Endothelial cell of umbilical vein (primary cell): ENCODE measurements around the gene FOXRED1. TPM values are rescaled to one million over a fixed set of nuclear protein-coding genes. Genes with fewer than 3 reads are reported as not detected.

Experiments
- BruUV-seq: library from RNA; stranded (reverse); fragments of 400-500 nt; replicated peaks from 2 replicates; lab custom pipeline; 2021; lab: Mats Ljungman, UMichigan
- CTCF ChIA-PET: fragments of 300-600, 350-600 bp; sonication (Branson Sonifier 250); formaldehyde crosslinking; loops from one replicate; lab custom pipeline; 2021; ENCODE audit warnings: antibody characterized with exemption, inconsistent platforms; lab: Charles Lee
- POLR2A ChIA-PET: fragments of 300-600, 350-600 bp; sonication (Branson Sonifier 250); formaldehyde crosslinking; loops from one replicate; lab custom pipeline; 2021; ENCODE audit warnings: antibody characterized with exemption, inconsistent platforms; lab: Charles Lee
- DNase-seq: peaks from one replicate; pipeline ENCODE4 v3.0.0-alpha.2; 2011; ENCODE audit warnings: low read depth, low spot score
- FAIRE-seq: peaks from 2 replicates; lab custom pipeline; 2011; peaks lifted over from hg19 to GRCh38; lab: Jason Lieb, UNC
- H2AFZ ChIP-seq: 2 replicates; pipeline ENCODE4 v1.6.0; 2012; ENCODE audit warnings: low read depth, low read length, control low read depth, inconsistent platforms
- H3K27ac ChIP-seq: 2 replicates; pipeline ENCODE4 v1.5.1; 2011; ENCODE audit warnings: low read depth, mild to moderate bottlenecking, control low read depth, low read length, moderate library complexity; ENCODE audit not compliant: insufficient read depth
- H3K27me3 ChIP-seq, 2 experiments: 2 replicates each; pipeline versions ENCODE4 v1.6.0 to v1.6.1; 2011; ENCODE audit warnings: low read length in 2 of 2, mixed read lengths in 1 of 2; ENCODE audit not compliant: control insufficient read depth in 2 of 2, insufficient read depth in 2 of 2
- H3K36me3 ChIP-seq, 2 experiments: 2 replicates in 1 of 2; 3 replicates in 1 of 2; pipeline ENCODE4 v1.5.1; 2011; ENCODE audit warnings: low read length in 2 of 2, mild to moderate bottlenecking in 1 of 2, moderate library complexity in 1 of 2; ENCODE audit not compliant: control insufficient read depth in 2 of 2, insufficient read depth in 2 of 2; ENCODE audit errors: extremely low read depth in 1 of 2
- H3K4me1 ChIP-seq: 3 replicates; pipeline ENCODE4 v1.5.1; 2011; ENCODE audit warnings: mild to moderate bottlenecking, low read length; ENCODE audit not compliant: control insufficient read depth, insufficient read depth; ENCODE audit errors: extremely low read depth
- H3K4me2 ChIP-seq: 2 replicates; pipeline ENCODE4 v1.6.1; 2011; ENCODE audit warnings: low read length, control low read depth, mixed read lengths; ENCODE audit not compliant: insufficient read depth
- H3K4me3 ChIP-seq, 3 experiments: fragments of 200-600 bp in 1 of 3; sonication (generic), shearing (Covaris generic) in 1 of 3; replicated peaks in 1 of 3; 2 replicates each; pipeline ENCODE4 v1.5.1; 2011 to 2016; ENCODE audit warnings: control low read depth in 3 of 3, low read length in 3 of 3, mild to moderate bottlenecking in 2 of 3, inconsistent platforms in 1 of 3, low read depth in 1 of 3, moderate library complexity in 1 of 3; ENCODE audit not compliant: insufficient read depth in 1 of 3
- H3K79me2 ChIP-seq: 2 replicates; pipeline ENCODE4 v1.6.0; 2012; ENCODE audit warnings: low read length, inconsistent platforms; ENCODE audit not compliant: control insufficient read depth, insufficient read depth
- H3K9ac ChIP-seq: replicated peaks from 2 replicates; pipeline ENCODE3; 2011; ENCODE audit warnings: low read length, control low read depth; ENCODE audit not compliant: insufficient read depth; ENCODE audit errors: extremely low read depth
- H3K9me1 ChIP-seq: replicated peaks from 3 replicates; pipeline ENCODE4 v1.6.0; 2011; ENCODE audit warnings: mild to moderate bottlenecking, low read length; ENCODE audit not compliant: control insufficient read depth, insufficient read depth; ENCODE audit errors: extremely low read depth
- H3K9me3 ChIP-seq: replicated peaks from 2 replicates; pipeline ENCODE4 v1.5.1; 2012; ENCODE audit warnings: low read length, inconsistent platforms; ENCODE audit not compliant: control insufficient read depth, insufficient read depth
- H4K20me1 ChIP-seq: replicated peaks from 2 replicates; pipeline ENCODE3; 2011; ENCODE audit warnings: mild to moderate bottlenecking, low read length; ENCODE audit not compliant: control insufficient read depth, insufficient read depth; ENCODE audit errors: extremely low read depth
- CTCF ChIP-seq, 2 donors: IDR thresholded peaks; 1 replicate in 1 of 2; 2 replicates in 1 of 2; pipeline ENCODE4 v1.5.1; 2011; ENCODE audit warnings: low read length in 2 of 2, mild to moderate bottlenecking in 2 of 2, moderate library complexity in 2 of 2, control low read depth in 1 of 2, inconsistent platforms in 1 of 2, low read depth in 1 of 2; ENCODE audit not compliant: insufficient read depth in 1 of 2; ENCODE audit errors: extremely low read depth in 1 of 2
- EZH2 ChIP-seq: IDR thresholded peaks from 2 replicates; pipeline ENCODE4 v1.6.1; 2012; ENCODE audit warnings: borderline replicate concordance, low read depth, mild to moderate bottlenecking, moderate library complexity, low read length, inconsistent platforms; ENCODE audit not compliant: severe bottlenecking
- FOS ChIP-seq: IDR thresholded peaks from 2 replicates; pipeline ENCODE4 v1.6.1; 2011; ENCODE audit warnings: mild to moderate bottlenecking, low read length, moderate library complexity, borderline replicate concordance; ENCODE audit not compliant: insufficient read depth
- GATA2 ChIP-seq: IDR thresholded peaks from 2 replicates; pipeline ENCODE4 v1.7.0; 2011; ENCODE audit warnings: low read depth, mild to moderate bottlenecking, moderate library complexity, mixed read lengths, low read length; ENCODE audit not compliant: insufficient read length, insufficient read depth
- JUN ChIP-seq: IDR thresholded peaks from 2 replicates; pipeline ENCODE4 v1.6.1; 2011; ENCODE audit warnings: borderline replicate concordance, low read depth; ENCODE audit not compliant: insufficient read length, insufficient read depth
- MAX ChIP-seq: IDR thresholded peaks from 2 replicates; pipeline ENCODE4 v1.6.1; 2011; ENCODE audit not compliant: insufficient read depth, insufficient read length
- MYC ChIP-seq: IDR thresholded peaks from one replicate; pipeline ENCODE4 v1.6.1; 2011; ENCODE audit warnings: mild to moderate bottlenecking, low read depth, low read length
- POLR2A ChIP-seq: IDR thresholded peaks from 2 replicates; pipeline ENCODE4 v1.6.1; 2012; ENCODE audit warnings: low read depth, mild to moderate bottlenecking, control low read depth, low read length
- POLR2AphosphoS5 ChIP-seq: IDR thresholded peaks from 2 replicates; pipeline ENCODE4 v1.6.1; 2012; ENCODE audit warnings: low read depth, mild to moderate bottlenecking, control low read depth, low read length, moderate library complexity; ENCODE audit not compliant: insufficient read depth
- dilution Hi-C: fragments of 300-500 bp; cut with MboI; formaldehyde crosslinking; loops from one replicate; pipeline ENCODE4 v1.15.0; 2019; ENCODE audit warnings: low sequenced_read_pairs; ENCODE audit not compliant: extremely low pct_ligation_motif_present
- intact Hi-C: fragments of 100-400 bp; cut with micrococcal nuclease; formaldehyde crosslinking; loops from one replicate; pipeline ENCODE4 v1.10.0; 2022
- polyA plus RNA-seq, 4 experiments: library from polyadenylated mRNA; depleted of rRNA in 3 of 4; stranded (reverse) in 3 of 4; unstranded in 1 of 4; fragments of >200 nt; gene quantifications; 2 replicates each; pipeline versions ENCODE4 v1.2.1 to v1.2.3, GENCODE V29; 2011 to 2012; ENCODE audit warnings: missing spikeins in 1 of 4
- total RNA-seq: library from RNA; stranded (reverse); gene quantifications from 2 replicates; pipeline ENCODE4 v1.2.3, GENCODE V29; 2021

FOXRED1 gene
- total and polyA plus RNA-seq, 2 donors (not counting 3 experiments of a cell fraction or from before 2014, with no cell fraction given) = 32.4 to 33.5 TPM

- POLR2A ChIA-PET = no interaction called here
- H3K9me3 ChIP-seq = no peaks in the 10 kb centered on the region
- TF ChIP-seq GATA2 (no peak), POLR2A (no peak), MAX (no peak), POLR2AphosphoS5 (no peak), JUN (no peak), EZH2 (no peak), FOS (no peak), CTCF (IDR thresholded peaks at IDR 0.05; ENCODE audit: extremely low read depth in 1 of 2, insufficient read depth in 1 of 2, low read depth in 1 of 2, low read length in 2 of 2) (no peak), MYC (no peak)
- no peak overlapping the region for H3K9ac ChIP-seq
- DNase-seq (no peak), FAIRE-seq (no peak)
- no TSS peak for BruUV-seq
- CTCF ChIA-PET = no interaction called here
- peaks cover 13 to 17% of the 10 kb centered on the region in 2 experiments for H3K36me3 ChIP-seq
- peaks cover 3% of the 10 kb centered on the region for H3K9me1 ChIP-seq
- no peaks in the 10 kb centered on the region for H3K79me2 ChIP-seq
- H3K4me1 ChIP-seq = no peaks in the 10 kb centered on the region
- no peak overlapping the region for H3K4me3 ChIP-seq
- no peaks in the 10 kb centered on the region for H4K20me1 ChIP-seq
- no peaks in the 10 kb centered on the region for H3K27me3 ChIP-seq
- dilution Hi-C loops (no loop called here), intact Hi-C loops (no loop called here)
- no peak overlapping the region for H3K4me2 ChIP-seq
- no peak overlapping the region for H3K27ac ChIP-seq
- no peak overlapping the region for H2AFZ ChIP-seq
Measured at GRCh38 chr11:126257144-126257543, 11.8 kb upstream of the FOXRED1 start.
